ENCODE measurements around the gene TBC1D14.

- TF ChIP-seq CTCF (conservative IDR thresholded peaks at IDR 0.05; ENCODE audit: low read length) (peak; percentile 19; the same call in 1 of the 2 replicates), EZH2phosphoT487 (IDR thresholded peaks at IDR 0.05; ENCODE audit: borderline replicate concordance) (no peak)
These were observed 77.4 kb downstream of the TBC1D14 start for GRCh38 chr4:6986781-6987587.

Data from Loucy (cell line).